Measurements from ENCODE around the gene NBR1.
"Not testable (repeated sequence)": the region's sequence is repeated elsewhere in the genome, so short reads cannot be mapped to it uniquely, and the experiment has no call there.

The NBR1 gene

GRCh38 chr17:43170766-43171585, at the start of gene NBR1:
Gene NBR1, plus strand, starts transcription at chr17:43171214. Its CDS starts 4,586 bp downstream, at chr17:43175800.
- peak; percentile 100 for DNase-seq (ENCODE audit: low spot score)

- DNase-seq (ENCODE audit: low spot score): peak; percentile 100
Measured at GRCh38 chr17:43125133-43125966, 45.7 kb upstream of the NBR1 start, which contains the start of gene BRCA1. Gene BRCA1, minus strand, starts transcription at chr17:43125364. Its CDS starts 1,268 bp downstream, at chr17:43124096.

GRCh38 chr17:43125967-43126910, 44.8 kb upstream of the NBR1 start:
- no peak for DNase-seq (ENCODE audit: low spot score)

GRCh38 chr17:43126911-43127290, 44.1 kb upstream of the NBR1 start:
- DNase-seq (ENCODE audit: low spot score): no peak

GRCh38 chr17:43127333-43127876, 43.6 kb upstream of the NBR1 start:
- not testable (repeated sequence) for DNase-seq (ENCODE audit: low spot score)

- DNase-seq (ENCODE audit: low spot score): no peak
Measured at GRCh38 chr17:43129671-43130010, 41.4 kb upstream of the NBR1 start.

- no peak for DNase-seq (ENCODE audit: low spot score)
Measured at GRCh38 chr17:43132117-43132516, 38.9 kb upstream of the NBR1 start.

- DNase-seq (ENCODE audit: low spot score): not testable (repeated sequence)
Measured at GRCh38 chr17:43133439-43133838, 37.6 kb upstream of the NBR1 start.

GRCh38 chr17:43134774-43135453, 36.1 kb upstream of the NBR1 start:
- DNase-seq (ENCODE audit: low spot score): no peak

GRCh38 chr17:43135454-43135819, 35.6 kb upstream of the NBR1 start:
- no peak for DNase-seq (ENCODE audit: low spot score)

GRCh38 chr17:43136574-43136973, 34.4 kb upstream of the NBR1 start:
- DNase-seq (ENCODE audit: low spot score): not testable (repeated sequence)

GRCh38 chr17:43138531-43138930, 32.5 kb upstream of the NBR1 start:
- DNase-seq (ENCODE audit: low spot score): not testable (repeated sequence)

- no peak for DNase-seq (ENCODE audit: low spot score)
Measured at GRCh38 chr17:43140396-43141332, 30.4 kb upstream of the NBR1 start.

- no peak for DNase-seq (ENCODE audit: low spot score)
Measured at GRCh38 chr17:43142153-43142552, 28.9 kb upstream of the NBR1 start.

- DNase-seq (ENCODE audit: low spot score): no peak
Measured at GRCh38 chr17:43143201-43143600, 27.8 kb upstream of the NBR1 start.

GRCh38 chr17:43146649-43147048, 24.4 kb upstream of the NBR1 start:
- no peak for DNase-seq (ENCODE audit: low spot score)

- DNase-seq (ENCODE audit: low spot score): no peak
Measured at GRCh38 chr17:43151880-43152456, 19.0 kb upstream of the NBR1 start.

GRCh38 chr17:43153197-43153835, 17.7 kb upstream of the NBR1 start:
- DNase-seq (ENCODE audit: low spot score): not testable (repeated sequence)

- no peak for DNase-seq (ENCODE audit: low spot score)
Measured at GRCh38 chr17:43155666-43156065, 15.3 kb upstream of the NBR1 start.

Measured in cerebellar cortex (tissue), 1 donor.